OCI-LY1 (cell line): Measurements from ENCODE around the gene ITIH5.

Experiments used
- CTCF ChIP-seq: fragments of 200-600 bp; sonication (generic), shearing (Covaris generic); IDR thresholded peaks from 2 replicates; pipeline ENCODE4 v1.5.1; 2017; ENCODE audit warnings: mild to moderate bottlenecking, antibody characterized with exemption, low read length, moderate library complexity, mixed read lengths
- EZH2 ChIP-seq: fragments of 200-600 bp; sonication (generic), shearing (Covaris generic); IDR thresholded peaks from 2 replicates; pipeline ENCODE4 v1.8.0; 2017; ENCODE audit warnings: borderline replicate concordance, mixed run types, mild to moderate bottlenecking, antibody characterized with exemption, low read length, moderate library complexity, mixed read lengths

DNA sequence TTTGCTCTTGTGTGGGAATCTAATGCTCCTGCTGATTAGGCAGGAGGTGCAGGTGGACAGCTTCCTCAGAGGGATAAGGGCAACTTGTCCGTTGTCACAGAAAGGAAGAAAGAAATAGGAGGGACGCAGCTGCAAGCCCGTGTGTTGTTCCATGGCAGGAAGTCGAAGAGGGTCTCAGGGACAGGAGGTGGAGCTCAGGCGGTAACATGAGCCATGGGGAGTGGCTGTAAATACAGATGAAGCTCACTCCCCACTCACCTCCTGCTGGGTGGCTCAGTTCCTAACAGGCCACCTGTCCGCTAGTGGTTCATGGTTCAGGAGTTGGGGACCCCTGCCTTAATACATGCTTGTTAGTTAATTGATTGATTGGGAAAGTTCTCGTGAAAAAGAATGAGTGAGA is 154.3 kb downstream of the ITIH5 start:
- TF ChIP-seq CTCF (no peak), EZH2 (no peak)
